HepG2 (cell line): Measurements from ENCODE around the gene UBE2QL1. TPM values are rescaled to one million over a fixed set of nuclear protein-coding genes. Genes with fewer than 3 reads are reported as not detected.
A peak's percentile ranks its signal among the peaks of the same experiment; 100 is the strongest.

Source experiments
- CBX2 ChIP-seq, 2 experiments: fragments of 200-600 bp in 1 of 2; sonication (generic); formaldehyde crosslinking in 1 of 2; IDR thresholded peaks; 2 replicates each; pipeline versions ENCODE4 v1.7.0 to v1.8.1; 2018 to 2022; ENCODE audit warnings: low read depth in 2 of 2, low read length in 1 of 2, mild to moderate bottlenecking in 1 of 2, missing genetic modification reagents in 1 of 2
- HES4 ChIP-seq: sonication (generic); formaldehyde crosslinking; IDR thresholded peaks from 2 replicates; pipeline ENCODE4 v1.9.0; 2021; ENCODE audit warnings: mild to moderate bottlenecking, missing genetic modification reagents, borderline replicate concordance
- HOXA9 ChIP-seq: sonication (generic); formaldehyde crosslinking; IDR thresholded peaks from 2 replicates; pipeline ENCODE4 v1.8.1; 2022; ENCODE audit warnings: missing genetic modification reagents, mild to moderate bottlenecking, moderate library complexity, borderline replicate concordance
- IKZF1 ChIP-seq: fragments of 450-650 bp; IDR thresholded peaks from 2 replicates; pipeline ENCODE4 v1.7.1; 2016
- JARID2 ChIP-seq: sonication (generic); formaldehyde crosslinking; IDR thresholded peaks from 2 replicates; pipeline ENCODE4 v1.8.1; 2023; ENCODE audit warnings: missing genetic modification reagents, inconsistent platforms; ENCODE audit not compliant: insufficient replicate concordance
- JDP2 ChIP-seq: sonication (generic); formaldehyde crosslinking; IDR thresholded peaks from 2 replicates; pipeline ENCODE4 v1.8.1; 2022; ENCODE audit warnings: missing genetic modification reagents, borderline replicate concordance
- ONECUT2 ChIP-seq: sonication (generic); formaldehyde crosslinking; IDR thresholded peaks from 2 replicates; pipeline ENCODE4 v1.4.0; 2020; ENCODE audit warnings: missing genetic modification reagents
- PAX8 ChIP-seq: sonication (generic); formaldehyde crosslinking; IDR thresholded peaks from 2 replicates; pipeline ENCODE4 v1.8.0; 2022; ENCODE audit warnings: mild to moderate bottlenecking, missing genetic modification reagents, borderline replicate concordance
- SCMH1 ChIP-seq: sonication (generic); formaldehyde crosslinking; IDR thresholded peaks from 2 replicates; pipeline ENCODE4 v1.9.0; 2021; ENCODE audit warnings: missing genetic modification reagents, mild to moderate bottlenecking, borderline replicate concordance
- SMAD3 ChIP-seq: sonication (generic); formaldehyde crosslinking; IDR thresholded peaks from 2 replicates; pipeline ENCODE4 v1.4.0; 2020; ENCODE audit warnings: missing genetic modification reagents
- SNAI1 ChIP-seq: sonication (generic); formaldehyde crosslinking; IDR thresholded peaks from 2 replicates; pipeline ENCODE4 v1.5.0; 2020; ENCODE audit warnings: mild to moderate bottlenecking, missing genetic modification reagents, borderline replicate concordance
- YEATS2 ChIP-seq: sonication (generic); formaldehyde crosslinking; IDR thresholded peaks from 2 replicates; pipeline ENCODE4 v1.4.0; 2020; ENCODE audit warnings: missing genetic modification reagents, borderline replicate concordance
- ZBTB38 ChIP-seq: sonication (generic); formaldehyde crosslinking; IDR thresholded peaks from 2 replicates; pipeline ENCODE4 v1.5.1; 2020; ENCODE audit warnings: mild to moderate bottlenecking, missing genetic modification reagents
- ZNF564 ChIP-seq: sonication (generic); formaldehyde crosslinking; IDR thresholded peaks from 2 replicates; pipeline ENCODE4 v1.8.1; 2023; ENCODE audit warnings: mild to moderate bottlenecking, missing genetic modification reagents
- ZNF776 ChIP-seq: sonication (generic); formaldehyde crosslinking; IDR thresholded peaks from 2 replicates; pipeline ENCODE4 v1.4.0; 2020; ENCODE audit warnings: mild to moderate bottlenecking, missing genetic modification reagents
- ZNF879 ChIP-seq: sonication (generic); formaldehyde crosslinking; IDR thresholded peaks from 2 replicates; pipeline ENCODE4 v1.8.1; 2023; ENCODE audit warnings: missing genetic modification reagents
- ZSCAN12 ChIP-seq: sonication (generic); formaldehyde crosslinking; IDR thresholded peaks from 2 replicates; pipeline ENCODE4 v1.9.0; 2021; ENCODE audit warnings: mild to moderate bottlenecking, missing genetic modification reagents
- polyA plus RNA-seq, 8 experiments: library from polyadenylated mRNA; depleted of rRNA in 3 of 8; stranded (reverse) in 7 of 8; unstranded in 1 of 8; fragments of >200 nt; fragmentation: Illumina TruSeq in 4 of 8; extraction: Trizol in 4 of 8; gene quantifications; 2 replicates each; pipeline versions ENCODE4 v1.2.1 to v1.2.3, GENCODE V29; 2011 to 2016; ENCODE audit warnings: low read depth in 4 of 8, missing spikeins in 1 of 8, mixed read lengths in 1 of 8; ENCODE audit not compliant: insufficient read depth in 1 of 8
- total RNA-seq, 5 experiments: library from RNA; depleted of rRNA; stranded (reverse); fragments of >200 nt; fragmentation: Illumina TruSeq; extraction: Trizol; gene quantifications; 2 replicates each; pipeline ENCODE4 v1.2.3, GENCODE V29; 2016; ENCODE audit warnings: low read depth in 1 of 5
- TF ChIP-seq, protein P1 (sequence below): sonication (generic); formaldehyde crosslinking; conservative IDR thresholded peaks from 2 replicates; pipeline ENCODE4 v1.5.0; 2020; ENCODE audit warnings: missing genetic modification reagents
- TF ChIP-seq, protein P2 (sequence below): sonication (generic); formaldehyde crosslinking; IDR thresholded peaks from 2 replicates; pipeline ENCODE4 v1.5.0; 2020; ENCODE audit warnings: mild to moderate bottlenecking, missing genetic modification reagents
- TF ChIP-seq, protein P3 (sequence below): sonication (generic); formaldehyde crosslinking; IDR thresholded peaks from 2 replicates; pipeline ENCODE4 v1.5.0; 2020; ENCODE audit warnings: missing genetic modification reagents
- TF ChIP-seq, protein P4 (sequence below): sonication (generic); formaldehyde crosslinking; IDR thresholded peaks from 2 replicates; pipeline ENCODE4 v1.5.0; 2020; ENCODE audit warnings: missing genetic modification reagents
- TF ChIP-seq, protein P5 (sequence below): sonication (generic); formaldehyde crosslinking; IDR thresholded peaks from 2 replicates; pipeline ENCODE4 v1.4.0; 2020; ENCODE audit warnings: missing genetic modification reagents, borderline replicate concordance

Gene UBE2QL1
- total and polyA plus RNA-seq, 2 of the 13 experiments (the other 11 are each of a cell fraction or from before 2014, with no cell fraction given) = not detected

DNA sequence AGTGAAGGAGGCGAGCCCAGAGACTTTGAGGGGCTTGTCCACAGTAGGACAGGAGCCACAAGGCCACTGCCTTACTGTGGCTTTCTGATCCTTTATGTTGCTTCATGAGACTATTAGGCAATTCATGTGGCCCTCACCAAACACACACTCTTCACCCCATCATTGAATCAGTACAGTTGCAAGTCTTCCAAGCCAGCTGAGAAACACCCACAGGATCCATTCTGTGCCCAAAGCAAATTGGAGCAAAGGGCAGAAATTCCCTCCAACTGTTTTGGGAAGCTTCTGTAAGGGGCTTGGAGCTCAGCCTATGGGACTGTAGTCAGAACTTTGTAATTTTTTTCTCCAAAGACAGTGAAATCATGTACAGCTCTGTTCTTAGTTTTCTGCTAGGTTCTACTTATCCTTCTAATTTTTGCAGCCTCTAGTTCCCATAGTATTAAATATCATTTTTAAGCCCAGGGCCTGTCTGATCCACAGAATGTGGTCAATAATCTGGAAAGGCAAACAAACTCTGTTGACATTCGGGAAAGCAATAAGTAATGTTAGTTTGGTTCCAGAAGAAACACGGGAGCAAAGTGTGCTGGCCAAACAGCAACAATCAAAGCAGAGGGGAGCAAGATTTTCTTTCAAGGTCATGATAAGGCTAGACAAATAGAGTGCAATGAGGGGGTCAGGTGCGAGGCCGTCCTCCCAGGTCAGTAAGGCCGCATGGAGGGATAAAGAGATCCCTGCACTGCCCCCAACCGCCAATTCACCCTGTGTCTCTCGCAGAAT, 47.0 kb downstream of the UBE2QL1 start (continued):
- no peak for TF ChIP-seq CBX2 (IDR thresholded peaks at IDR 0.05; ENCODE audit: low read depth, low read length)
- no peak for TF ChIP-seq CBX2 (CRISPR knock-in tag; IDR thresholded peaks at IDR 0.05; ENCODE audit: low read depth)
- TF ChIP-seq PAX8 = no peak
- TF ChIP-seq ZSCAN12 = no peak
- no peak for TF ChIP-seq HES4 (CRISPR knock-in tag)
- TF ChIP-seq ZBTB38 (CRISPR knock-in tag) = no peak
- TF ChIP-seq SNAI1 (CRISPR knock-in tag) = no peak
- TF ChIP-seq ZNF879 (CRISPR knock-in tag) = no peak
- TF ChIP-seq IKZF1 = no peak
- no peak for TF ChIP-seq HOXA9 (CRISPR knock-in tag)
- TF ChIP-seq ZNF564 (CRISPR knock-in tag) = no peak
- TF ChIP-seq JARID2 (CRISPR knock-in tag) = no peak
- TF ChIP-seq, protein P1, sequence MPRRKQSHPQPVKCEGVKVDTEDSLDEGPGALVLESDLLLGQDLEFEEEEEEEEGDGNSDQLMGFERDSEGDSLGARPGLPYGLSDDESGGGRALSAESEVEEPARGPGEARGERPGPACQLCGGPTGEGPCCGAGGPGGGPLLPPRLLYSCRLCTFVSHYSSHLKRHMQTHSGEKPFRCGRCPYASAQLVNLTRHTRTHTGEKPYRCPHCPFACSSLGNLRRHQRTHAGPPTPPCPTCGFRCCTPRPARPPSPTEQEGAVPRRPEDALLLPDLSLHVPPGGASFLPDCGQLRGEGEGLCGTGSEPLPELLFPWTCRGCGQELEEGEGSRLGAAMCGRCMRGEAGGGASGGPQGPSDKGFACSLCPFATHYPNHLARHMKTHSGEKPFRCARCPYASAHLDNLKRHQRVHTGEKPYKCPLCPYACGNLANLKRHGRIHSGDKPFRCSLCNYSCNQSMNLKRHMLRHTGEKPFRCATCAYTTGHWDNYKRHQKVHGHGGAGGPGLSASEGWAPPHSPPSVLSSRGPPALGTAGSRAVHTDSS (CRISPR knock-in tag) = no peak
- TF ChIP-seq, protein P2, sequence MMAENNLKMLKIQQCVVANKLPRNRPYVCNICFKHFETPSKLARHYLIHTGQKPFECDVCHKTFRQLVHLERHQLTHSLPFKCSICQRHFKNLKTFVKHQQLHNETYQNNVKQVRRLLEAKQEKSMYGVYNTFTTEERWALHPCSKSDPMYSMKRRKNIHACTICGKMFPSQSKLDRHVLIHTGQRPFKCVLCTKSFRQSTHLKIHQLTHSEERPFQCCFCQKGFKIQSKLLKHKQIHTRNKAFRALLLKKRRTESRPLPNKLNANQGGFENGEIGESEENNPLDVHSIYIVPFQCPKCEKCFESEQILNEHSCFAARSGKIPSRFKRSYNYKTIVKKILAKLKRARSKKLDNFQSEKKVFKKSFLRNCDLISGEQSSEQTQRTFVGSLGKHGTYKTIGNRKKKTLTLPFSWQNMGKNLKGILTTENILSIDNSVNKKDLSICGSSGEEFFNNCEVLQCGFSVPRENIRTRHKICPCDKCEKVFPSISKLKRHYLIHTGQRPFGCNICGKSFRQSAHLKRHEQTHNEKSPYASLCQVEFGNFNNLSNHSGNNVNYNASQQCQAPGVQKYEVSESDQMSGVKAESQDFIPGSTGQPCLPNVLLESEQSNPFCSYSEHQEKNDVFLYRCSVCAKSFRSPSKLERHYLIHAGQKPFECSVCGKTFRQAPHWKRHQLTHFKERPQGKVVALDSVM = no peak
- no peak for TF ChIP-seq ZNF776 (CRISPR knock-in tag)
- no peak for TF ChIP-seq SCMH1 (CRISPR knock-in tag)
- TF ChIP-seq, protein P3, sequence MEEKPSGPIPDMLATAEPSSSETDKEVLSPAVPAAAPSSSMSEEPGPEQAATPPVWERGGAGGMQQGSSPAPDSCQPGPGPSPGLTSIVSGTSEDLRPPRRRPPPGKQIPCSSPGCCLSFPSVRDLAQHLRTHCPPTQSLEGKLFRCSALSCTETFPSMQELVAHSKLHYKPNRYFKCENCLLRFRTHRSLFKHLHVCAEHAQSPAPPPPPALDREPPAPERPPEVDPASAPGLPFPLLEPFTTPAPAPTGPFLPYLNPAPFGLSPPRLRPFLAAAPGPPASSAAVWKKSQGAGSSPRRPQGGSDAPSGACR = no peak
- TF ChIP-seq, protein P4, sequence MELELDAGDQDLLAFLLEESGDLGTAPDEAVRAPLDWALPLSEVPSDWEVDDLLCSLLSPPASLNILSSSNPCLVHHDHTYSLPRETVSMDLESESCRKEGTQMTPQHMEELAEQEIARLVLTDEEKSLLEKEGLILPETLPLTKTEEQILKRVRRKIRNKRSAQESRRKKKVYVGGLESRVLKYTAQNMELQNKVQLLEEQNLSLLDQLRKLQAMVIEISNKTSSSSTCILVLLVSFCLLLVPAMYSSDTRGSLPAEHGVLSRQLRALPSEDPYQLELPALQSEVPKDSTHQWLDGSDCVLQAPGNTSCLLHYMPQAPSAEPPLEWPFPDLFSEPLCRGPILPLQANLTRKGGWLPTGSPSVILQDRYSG (CRISPR knock-in tag) = no peak
- TF ChIP-seq ONECUT2 (CRISPR knock-in tag) = 0 out of 2 replicates have a peak, but pooled peaks have one; percentile 53
- TF ChIP-seq YEATS2 (CRISPR knock-in tag) = no peak
- TF ChIP-seq JDP2 = no peak
- TF ChIP-seq, protein P5, sequence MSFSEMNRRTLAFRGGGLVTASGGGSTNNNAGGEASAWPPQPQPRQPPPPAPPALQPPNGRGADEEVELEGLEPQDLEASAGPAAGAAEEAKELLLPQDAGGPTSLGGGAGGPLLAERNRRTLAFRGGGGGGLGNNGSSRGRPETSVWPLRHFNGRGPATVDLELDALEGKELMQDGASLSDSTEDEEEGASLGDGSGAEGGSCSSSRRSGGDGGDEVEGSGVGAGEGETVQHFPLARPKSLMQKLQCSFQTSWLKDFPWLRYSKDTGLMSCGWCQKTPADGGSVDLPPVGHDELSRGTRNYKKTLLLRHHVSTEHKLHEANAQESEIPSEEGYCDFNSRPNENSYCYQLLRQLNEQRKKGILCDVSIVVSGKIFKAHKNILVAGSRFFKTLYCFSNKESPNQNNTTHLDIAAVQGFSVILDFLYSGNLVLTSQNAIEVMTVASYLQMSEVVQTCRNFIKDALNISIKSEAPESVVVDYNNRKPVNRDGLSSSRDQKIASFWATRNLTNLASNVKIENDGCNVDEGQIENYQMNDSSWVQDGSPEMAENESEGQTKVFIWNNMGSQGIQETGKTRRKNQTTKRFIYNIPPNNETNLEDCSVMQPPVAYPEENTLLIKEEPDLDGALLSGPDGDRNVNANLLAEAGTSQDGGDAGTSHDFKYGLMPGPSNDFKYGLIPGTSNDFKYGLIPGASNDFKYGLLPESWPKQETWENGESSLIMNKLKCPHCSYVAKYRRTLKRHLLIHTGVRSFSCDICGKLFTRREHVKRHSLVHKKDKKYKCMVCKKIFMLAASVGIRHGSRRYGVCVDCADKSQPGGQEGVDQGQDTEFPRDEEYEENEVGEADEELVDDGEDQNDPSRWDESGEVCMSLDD (CRISPR knock-in tag) = no peak
- TF ChIP-seq SMAD3 (CRISPR knock-in tag) = no peak
